Daoy (cell line): ENCODE measurements around the gene RANBP3. TPM values are rescaled to one million over a fixed set of nuclear protein-coding genes. Genes with fewer than 3 reads are reported as not detected.
"Not testable (repeated sequence)": the region's sequence is repeated elsewhere in the genome, so short reads cannot be mapped to it uniquely, and the experiment has no call there.

ENCODE experiments used
- DNase-seq: peaks from one replicate; pipeline ENCODE4 v3.0.0-alpha.2; 2015; ENCODE audit warnings: low read depth
- total RNA-seq: library from RNA; depleted of rRNA; stranded (reverse); fragments of >200 nt; shearing (Covaris generic); gene quantifications from 2 replicates; pipeline ENCODE4 v1.2.3, GENCODE V29; 2014

RANBP3 gene
- total RNA-seq, 1 experiment from 2014 or later = 64.5 TPM

DNA sequence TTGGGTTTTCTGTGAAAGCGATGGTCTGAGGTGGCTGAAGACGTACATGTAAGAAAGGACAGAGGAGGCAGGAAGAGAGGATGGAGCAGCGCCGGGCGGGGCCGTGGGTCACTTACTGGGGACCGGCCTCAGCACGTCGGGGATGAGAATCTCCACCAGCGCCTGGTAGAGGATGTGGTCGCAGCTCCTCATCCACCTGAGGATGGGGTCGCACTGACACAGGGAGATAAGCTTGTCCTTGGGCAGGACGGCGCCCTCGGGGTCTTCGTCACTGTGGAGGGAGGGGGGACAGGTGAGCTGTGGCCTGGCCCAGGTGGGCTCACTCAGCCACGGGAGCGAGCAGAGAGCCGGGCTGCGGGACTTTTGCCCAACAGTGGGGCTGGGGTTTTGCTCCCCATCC, 29.0 kb upstream of the RANBP3 start:
- no peak for DNase-seq

DNA sequence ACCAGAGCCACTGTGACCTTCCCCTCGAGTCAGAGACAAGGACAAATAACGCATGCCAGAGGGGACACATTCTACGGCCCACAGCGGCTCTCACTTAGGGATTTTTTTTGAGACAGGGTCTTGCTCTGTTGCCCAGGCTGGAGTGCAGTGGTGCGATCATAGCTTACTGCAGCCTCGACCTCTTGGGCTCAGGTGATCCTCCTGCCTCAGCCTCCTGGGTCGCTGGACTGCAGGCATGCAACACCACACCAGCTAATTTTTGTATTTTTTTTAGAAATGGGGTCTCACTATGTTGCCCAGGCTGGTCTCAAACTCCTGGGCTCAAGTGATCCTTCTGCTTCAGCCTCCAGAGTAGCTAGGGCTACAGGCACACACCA, 28.1 kb upstream of the RANBP3 start:
- DNase-seq = not testable (repeated sequence)

DNA sequence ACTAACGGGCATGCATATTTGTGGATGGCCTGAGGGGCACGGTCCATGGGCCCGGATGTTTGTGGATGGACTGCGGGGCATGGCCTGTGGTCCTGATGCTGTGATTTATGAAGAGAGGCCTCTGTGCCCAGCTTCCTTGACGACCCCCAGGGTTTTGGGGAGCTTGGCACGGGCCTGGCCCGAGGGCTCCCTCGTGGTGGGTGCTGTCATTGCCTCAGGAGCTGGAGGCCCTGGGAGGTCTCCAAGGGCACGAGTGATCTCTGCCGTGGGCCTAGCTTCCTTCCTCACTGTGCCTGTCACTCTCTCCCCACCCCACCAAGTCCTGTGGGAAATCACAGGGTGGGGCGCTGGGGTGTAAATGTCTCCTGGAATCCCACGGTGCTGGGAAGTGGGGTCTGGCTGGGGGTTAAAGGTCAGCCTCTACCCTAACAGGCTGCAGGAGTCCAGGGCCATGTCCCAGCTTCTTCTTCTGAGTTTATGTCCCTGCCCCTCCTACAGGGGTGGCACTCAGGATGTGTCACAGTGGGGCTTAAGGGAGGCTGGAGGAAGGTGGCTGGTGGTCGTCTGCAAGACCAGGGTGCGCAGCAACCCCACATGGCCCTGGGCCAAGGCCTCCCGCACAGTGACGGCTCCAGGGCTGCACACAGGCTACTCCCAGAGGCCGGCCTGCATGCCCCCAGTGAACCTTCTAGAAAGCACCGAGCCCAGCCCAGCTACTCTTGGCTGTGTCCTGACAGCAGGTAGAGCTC, 27.6 kb upstream of the RANBP3 start:
- no peak for DNase-seq

DNA sequence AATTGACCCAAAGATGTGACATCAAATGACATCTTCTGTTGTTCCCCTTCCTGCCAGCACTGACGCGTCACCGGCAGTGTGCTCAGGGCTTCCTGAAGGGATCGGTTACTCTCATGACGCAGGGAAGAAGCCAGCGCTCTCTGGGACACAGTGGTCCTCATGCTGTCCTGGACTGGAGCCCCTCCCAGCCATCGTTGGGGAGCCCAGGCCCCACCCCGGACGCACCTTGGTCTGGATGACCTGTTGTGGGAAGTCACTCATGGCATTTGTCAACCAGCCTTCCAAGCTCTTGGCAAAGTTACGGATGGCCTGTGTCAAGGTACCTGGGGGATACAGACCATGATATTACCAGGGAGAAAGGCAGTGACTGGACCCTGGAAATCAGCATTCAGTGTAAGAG, 26.0 kb upstream of the RANBP3 start:
- no peak for DNase-seq

DNA sequence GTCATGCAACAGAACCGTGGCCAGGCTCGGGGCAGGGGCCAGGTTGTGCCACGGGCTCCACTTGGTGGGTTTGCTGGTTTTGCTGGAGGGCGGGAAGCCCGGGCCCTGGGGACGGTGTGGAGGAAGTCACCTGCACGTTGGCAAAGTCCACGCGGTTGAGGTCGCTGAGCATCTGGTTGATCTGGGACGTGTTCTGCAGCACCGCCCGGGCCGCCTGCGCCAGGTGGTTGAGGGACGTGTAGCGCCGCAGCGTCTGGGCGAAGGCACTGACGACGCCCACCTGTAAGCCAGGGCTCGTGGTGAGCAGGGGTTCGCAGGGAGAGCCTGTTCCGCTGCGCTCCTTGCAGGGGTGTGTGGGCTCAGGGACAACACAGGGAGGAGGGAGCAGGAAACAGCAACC, 24.7 kb upstream of the RANBP3 start:
- no peak for DNase-seq

DNA sequence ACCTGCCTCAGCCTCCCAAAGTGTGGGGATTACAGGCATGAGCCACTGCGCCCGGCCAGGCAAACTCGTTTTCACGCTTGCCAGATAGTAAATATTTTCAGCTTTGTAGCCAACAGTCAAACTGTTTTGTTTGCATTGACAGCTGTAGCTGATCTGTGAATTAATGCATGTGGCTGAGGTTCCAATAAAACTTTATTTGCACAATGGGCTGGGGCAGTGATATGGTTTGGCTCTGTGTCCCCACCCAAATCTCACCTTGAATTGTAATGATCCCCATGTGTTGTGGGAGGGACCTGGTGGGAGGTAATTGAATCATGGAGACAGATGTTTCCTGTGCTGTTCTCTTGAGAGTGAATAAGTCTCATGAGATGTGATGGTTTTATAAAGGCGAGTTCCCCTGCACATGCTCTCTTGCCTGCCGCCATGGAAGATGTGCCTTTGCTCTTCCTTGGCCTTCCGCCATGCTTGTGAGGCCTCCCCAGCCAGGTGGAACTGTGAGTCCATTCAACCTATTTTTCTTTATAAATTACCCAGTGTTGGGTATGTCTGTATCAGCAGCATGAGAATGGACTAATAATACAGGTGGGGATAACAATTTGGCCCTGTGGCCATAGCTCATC, 22.4 kb upstream of the RANBP3 start:
- DNase-seq = no peak

DNA sequence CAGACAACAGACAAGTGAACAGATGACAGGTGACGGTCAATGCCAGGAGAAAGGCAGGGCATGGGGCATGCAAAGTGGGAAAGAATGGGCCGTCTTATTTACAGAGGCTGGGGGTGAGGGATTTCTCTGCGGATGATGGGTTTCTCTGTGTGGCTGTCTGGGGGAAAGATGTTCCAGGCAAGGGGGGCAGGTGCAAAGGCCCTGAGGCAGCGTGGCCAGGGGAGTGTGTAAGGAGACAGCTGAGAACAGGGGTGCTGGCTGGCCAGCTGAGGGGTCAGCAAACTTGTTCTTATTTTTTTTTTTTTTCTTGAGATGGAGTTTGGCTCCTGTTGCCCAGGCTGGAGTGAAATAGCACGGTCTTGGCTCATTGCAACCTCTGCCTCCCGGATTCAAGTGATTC, 21.8 kb upstream of the RANBP3 start:
- DNase-seq = no peak

DNA sequence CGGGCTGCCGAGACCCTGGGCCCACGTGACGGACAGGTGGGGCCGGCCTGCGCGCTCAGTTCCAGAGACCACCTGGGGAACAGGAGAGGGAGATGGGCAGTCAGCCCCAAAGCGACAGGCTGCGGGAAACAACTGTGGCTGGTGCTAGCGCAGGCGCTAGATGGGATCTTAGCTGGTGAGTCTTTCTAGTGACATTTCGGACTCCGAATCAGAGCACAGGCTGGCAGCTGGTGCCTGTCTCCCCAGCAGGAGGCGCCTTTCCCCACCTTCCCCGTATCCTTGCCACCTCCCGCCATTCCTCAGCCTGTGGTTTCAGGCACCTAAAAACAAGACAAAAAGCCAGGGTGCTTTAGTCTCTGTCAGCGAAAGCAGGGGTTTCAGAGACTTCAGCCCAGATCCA, 19.4 kb upstream of the RANBP3 start:
- DNase-seq = no peak

DNA sequence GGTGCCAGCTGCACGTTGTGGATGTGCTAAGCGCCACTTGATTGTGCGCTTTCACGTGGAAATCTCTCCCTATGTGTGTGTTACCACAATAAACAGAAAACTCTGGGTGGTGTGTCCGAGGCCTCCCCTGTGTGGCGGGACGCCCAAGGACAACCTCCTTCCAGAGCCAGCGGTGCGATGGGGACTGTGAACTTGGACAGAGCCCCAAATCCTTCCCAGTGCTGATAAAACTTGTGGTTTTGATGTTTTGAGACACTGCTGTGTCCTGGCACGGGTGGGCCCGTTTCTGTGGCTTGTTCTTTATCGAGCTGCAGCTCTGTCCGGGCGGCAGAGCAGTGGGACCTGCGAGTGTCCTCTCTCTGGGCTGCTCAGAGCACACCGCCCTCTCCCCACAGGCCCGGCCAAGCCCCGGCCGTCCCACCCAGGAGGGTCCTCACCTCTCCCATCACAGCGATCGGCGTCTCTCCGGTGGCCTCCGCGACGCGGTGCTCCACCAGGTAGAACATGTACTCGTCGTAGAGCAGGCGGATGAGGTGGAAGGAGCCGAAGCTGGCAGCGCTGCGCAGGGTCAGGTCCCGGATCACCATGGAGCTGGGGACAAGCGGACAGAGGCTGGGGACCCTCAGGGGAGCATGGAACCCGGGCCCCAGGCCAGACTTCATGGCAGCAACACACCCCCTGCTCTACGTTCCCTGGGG, 18.8 kb upstream of the RANBP3 start:
- DNase-seq = no peak

DNA sequence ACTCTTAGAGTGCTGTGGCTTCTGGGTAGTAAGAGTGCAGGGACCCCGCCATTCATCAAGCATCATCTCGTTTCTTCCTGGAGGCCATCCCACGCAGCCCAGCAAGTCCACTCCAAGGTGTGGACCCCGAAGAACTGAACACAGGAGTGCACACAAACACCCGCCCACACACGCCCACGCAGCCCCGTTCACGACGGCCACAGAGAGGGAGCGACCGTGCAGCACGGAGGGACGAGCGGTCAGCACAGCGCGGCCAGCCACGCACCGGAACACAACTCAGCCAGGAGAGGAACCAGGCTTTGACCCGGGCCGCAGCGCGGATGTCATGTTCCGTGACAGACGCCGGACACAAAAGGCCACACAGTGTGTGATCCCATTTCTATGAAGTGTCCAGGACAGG, 18.2 kb upstream of the RANBP3 start:
- no peak for DNase-seq

DNA sequence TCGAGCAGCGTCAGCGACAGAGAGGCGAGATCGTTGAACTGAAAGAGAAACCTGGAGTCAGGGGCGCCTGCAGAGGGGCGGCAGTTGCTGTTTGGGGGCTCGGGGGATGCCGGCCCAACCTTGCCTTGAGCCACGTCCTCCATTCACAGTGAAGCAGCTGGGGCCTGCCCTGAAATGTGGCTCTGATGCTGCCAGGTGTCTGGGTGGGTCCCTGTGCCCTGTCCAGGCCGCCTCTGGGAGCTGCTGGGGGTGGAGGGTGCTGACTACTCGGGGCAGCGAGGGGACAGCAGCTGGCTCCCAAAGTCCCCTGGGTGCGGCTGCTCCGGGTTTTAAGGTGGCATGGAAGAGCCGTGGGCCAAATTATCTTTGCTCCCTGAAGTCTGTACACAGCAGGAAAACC, 17.7 kb upstream of the RANBP3 start:
- DNase-seq = no peak

DNA sequence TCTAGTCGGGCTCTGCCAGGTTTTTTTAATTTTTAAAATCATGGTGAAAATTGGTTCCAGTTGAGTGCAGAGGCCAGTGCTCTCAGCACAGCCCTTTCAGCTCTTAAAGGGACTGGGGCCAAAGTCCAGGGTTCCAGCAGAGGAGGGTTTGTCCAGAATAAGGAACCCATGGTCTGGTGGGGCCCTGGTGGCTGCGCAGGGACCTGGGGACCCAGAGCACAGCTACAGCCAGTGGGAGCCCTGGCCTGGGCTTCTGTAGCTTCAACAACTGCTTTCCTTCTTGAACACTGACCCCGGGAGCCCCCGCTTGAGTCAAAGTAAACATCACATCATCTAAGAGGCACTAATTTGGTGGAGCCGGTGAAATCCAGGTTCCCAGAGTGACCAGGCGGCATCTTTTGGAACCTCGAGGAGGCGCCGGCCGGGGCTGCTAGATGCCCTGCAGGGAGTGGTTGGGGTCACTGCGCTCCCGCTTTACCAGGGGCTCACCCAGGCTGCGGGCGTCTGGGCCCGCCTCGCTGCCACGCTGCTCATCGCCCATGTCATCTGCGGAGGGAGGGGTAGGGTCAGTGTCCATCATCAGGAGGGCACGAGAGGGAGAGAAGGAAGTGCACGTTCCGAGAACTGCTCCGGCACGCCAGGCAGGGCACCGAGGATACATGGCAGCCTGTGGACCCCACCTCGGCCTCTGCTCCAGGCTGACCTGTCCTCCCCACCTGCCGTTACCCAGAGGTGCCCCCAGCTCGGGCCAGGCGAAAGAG, 16.6 kb upstream of the RANBP3 start:
- DNase-seq = no peak

DNA sequence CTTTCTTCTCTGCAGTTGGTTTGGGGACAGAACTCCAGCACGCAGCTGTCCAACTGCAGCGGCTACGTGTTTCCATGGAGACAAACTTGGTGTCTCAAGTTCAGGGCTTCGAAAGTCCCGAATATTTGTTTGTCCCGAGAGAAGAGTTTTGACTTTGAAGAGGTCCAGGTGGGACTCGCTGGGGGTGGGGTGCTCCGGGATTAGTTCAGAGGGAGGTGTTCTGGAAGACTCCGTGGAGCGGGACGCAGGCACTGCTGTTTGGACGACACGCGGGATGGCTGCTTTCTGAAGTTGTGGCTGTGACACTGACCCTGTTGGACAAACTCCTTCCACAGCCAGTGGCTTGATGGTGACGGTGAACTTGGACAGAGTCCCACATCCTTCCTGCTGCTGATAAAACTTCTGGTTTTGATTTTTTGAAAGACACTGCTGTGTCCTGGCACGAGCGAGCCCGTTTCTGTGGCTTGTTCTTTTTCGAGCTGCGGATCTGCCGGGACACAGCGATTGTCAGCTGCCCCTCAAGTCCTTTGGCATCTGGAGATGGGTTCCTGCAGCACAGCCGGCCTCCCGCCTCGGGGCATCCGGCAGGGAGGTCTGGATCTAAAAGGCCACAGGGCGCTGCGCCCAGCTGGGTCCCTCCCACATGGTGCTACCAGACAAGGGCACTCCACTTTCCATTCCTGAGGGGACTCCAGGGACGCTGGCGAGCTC, 15.9 kb upstream of the RANBP3 start:
- DNase-seq = no peak

DNA sequence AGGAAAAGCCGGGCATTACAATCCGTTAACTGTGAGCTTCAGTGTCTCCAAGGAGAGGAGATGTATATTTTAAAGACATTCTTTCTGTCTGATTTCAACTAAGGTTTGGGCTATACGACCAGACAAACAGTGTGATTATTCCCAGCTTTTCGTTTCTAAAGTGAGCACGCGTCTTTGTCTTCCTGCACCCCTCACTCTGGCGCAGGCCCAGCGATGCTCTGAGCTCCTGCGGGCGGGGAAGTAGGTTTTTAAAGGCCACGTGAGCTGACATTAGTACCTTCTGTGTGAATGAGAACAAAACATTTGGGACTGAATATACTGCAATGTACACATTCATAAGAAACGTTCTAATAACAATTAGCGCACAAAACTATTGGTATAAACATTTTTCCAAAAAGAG, 15.3 kb upstream of the RANBP3 start:
- DNase-seq = no peak

DNA sequence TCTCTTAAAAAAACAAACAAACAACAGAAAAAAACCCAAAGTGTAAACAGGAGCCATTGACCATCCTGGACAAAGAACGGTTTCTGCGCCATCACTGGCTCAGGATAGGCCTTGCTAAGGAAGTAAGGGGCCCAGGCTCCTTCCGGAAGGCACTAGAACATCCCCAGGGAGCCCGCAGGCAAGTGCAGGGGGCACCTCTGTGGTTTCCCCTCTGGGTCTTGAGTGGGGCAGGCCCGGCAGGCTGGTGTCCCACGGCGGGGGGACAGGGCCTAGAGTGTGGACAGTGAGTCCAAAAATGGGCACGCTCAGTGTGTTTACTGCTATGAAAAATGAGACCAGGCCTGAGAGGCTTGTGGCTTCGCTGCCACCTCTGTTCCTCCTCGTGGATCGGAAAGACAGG, 14.8 kb upstream of the RANBP3 start:
- no peak for DNase-seq

DNA sequence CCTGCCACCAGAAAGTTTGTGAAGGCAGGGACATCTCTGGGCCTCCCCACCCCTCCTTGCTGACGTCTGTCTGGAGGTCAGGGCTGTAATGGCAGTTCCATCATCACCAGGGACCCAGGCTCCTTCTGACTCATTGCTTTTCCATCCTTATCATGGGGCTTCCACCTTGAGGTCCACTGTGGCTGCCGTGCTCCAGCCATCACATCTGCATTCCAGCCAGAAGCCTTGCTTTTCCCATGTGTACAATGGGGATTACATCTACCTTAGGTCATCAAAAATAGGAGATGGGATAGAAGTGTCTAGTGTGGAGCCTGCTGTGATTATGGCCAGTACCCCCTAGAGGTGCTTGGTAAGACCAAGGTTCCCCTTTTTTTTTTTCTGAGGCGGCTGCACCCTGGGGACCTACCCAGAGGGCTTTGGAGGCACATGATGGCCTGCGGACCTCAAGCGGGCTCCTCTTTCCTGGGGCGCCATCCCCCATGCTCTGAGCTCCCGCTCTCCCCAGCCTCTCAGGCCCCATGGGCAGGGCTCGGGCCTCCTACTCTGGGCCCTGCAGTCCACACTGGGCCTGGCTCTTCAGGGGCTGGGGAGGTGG, 13.4 kb upstream of the RANBP3 start:
- no peak for DNase-seq

DNA sequence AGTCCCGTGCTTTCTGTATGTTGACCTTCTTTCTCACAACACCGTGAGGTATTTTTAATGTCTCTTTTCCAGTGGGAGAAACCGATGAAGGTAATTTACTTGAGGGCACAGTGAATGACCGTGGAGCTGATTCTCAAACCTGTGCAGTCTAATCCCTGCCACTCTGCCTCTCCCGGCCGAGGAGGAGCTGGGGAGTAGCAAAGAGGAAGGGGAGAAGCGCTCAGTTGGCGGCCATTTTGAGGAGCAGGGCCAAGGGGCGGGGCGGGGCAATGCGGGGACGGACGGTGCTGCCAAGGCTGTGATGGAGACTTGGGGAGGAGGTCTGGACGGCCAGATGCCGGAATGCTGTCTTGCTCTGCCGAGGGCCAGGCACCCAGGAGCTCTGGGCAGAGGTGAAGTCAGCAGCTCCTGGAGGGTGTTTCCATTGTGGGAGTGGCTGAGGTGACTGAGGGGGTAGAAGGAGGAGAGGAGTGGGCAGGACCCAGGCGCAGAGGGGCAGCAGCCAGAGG, 12.4 kb upstream of the RANBP3 start:
- no peak for DNase-seq

DNA sequence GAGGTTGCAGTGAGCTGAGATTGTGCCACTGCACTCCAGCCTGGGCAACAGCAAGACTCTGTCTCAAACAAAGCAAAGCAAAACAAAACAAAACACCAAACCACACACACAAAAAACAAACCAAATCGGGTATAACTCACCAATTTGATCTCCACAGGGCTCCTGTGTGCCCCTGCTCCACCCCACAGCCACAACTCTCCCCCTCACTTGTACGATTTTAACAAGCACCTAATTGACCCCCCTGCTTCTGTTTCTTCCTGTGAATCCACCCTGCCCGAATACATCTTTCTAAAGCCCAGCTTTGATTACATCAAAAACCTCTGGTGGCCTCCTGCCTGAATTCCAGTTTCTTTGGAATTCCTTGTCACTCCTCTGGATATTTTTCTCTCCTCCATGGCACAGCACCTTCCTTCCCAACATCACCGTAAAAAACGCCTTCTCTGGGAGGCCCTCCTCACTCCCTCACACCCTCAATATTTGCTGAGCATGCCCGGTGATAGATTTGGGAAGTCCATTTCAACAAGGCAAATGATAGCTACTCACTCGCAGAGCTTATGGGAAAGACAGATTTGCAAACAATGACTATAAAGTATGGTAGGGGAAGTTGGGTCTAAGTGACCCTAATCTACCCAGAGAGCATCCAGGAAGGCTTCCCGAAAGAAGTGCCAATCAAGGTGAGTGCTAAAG, 11.6 kb upstream of the RANBP3 start:
- DNase-seq = no peak

DNA sequence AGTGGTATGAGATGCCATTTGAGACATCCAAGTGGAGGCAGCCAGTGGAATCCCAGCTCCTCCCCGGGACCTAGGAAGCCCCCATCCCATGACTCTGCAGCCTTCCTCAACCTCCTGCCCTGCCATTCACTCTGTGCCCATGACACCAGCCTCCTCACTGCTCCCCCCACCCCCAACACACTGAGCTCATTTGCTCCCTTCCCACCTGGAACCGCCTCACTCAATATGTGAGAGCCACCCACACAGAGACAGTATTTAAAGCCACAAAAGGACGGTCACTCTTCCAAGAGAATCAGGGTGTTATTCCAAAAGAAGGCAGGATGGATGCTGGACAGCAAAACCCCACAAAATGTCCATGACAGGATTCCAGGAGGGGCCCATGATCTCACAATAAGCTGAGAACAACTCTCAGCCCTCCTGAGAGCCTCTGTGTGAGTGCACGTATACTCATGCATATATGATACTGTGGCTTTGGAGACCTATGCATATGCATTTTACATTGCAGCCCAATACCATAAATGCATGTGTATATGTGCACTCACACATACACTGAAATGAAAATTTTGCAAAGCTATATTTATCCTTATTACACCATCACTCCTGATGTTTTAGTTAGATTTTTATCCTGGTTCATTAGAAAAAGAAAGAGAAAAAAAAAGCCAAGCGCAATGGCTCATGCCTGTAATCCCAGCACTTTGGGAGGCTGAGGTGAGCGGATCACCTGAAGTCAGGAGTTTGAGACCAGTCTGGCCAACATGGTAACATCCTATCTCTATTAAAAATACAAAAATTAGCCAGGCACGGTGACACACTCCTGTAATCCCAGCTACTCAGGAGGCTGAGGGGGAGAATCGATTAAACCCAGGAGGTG, 10.8 kb upstream of the RANBP3 start:
- DNase-seq = no peak
